Sigmoid colon (tissue), 4 donors: Measurements from ENCODE around the gene RFX4.

ENCODE experiments used
- EP300 ChIP-seq, 4 donors: sonication (generic); formaldehyde crosslinking; IDR thresholded peaks; one replicate each; pipeline ENCODE4 v1.6.1; 2017; ENCODE audit warnings: antibody characterized with exemption in 4 of 4
- POLR2A ChIP-seq, 2 donors: fragments of 450-650 bp; IDR thresholded peaks; one replicate each; pipeline ENCODE4 v1.6.1; 2016; ENCODE audit warnings: antibody characterized with exemption in 2 of 2, mild to moderate bottlenecking in 2 of 2, moderate library complexity in 2 of 2
- TF ChIP-seq, protein P1 (sequence below), 4 experiments: fragments of 450-650 bp in 3 of 4; fragments of 200-600 bp in 1 of 4; IDR thresholded peaks; one replicate each; pipeline ENCODE4 v1.5.1; 2016 to 2019; ENCODE audit warnings: antibody characterized with exemption in 4 of 4, mild to moderate bottlenecking in 3 of 4, moderate library complexity in 2 of 4

DNA sequence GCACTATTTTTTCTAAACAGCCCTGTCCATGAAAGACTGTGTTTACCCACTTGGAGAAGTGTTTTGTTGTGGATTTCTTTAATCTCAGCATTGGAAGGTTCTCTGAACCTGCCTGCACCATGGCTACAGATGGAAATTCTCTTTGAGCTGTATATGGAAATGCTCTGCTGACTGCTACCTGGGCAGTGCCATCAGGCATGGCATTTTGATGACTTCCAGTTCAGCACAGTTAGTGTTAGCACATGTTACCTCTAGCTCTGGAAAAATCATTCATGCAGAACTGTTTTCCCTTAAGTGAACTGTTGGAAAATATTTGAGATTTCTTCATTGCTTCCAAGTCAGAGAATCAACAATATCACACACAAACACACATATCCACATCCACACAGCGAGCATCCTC, 139.1 kb downstream of the RFX4 start:
- TF ChIP-seq POLR2A (IDR thresholded peaks at IDR 0.05) (no peak), EP300 (IDR thresholded peaks at IDR 0.05) (no peak)
- TF ChIP-seq, protein P1, sequence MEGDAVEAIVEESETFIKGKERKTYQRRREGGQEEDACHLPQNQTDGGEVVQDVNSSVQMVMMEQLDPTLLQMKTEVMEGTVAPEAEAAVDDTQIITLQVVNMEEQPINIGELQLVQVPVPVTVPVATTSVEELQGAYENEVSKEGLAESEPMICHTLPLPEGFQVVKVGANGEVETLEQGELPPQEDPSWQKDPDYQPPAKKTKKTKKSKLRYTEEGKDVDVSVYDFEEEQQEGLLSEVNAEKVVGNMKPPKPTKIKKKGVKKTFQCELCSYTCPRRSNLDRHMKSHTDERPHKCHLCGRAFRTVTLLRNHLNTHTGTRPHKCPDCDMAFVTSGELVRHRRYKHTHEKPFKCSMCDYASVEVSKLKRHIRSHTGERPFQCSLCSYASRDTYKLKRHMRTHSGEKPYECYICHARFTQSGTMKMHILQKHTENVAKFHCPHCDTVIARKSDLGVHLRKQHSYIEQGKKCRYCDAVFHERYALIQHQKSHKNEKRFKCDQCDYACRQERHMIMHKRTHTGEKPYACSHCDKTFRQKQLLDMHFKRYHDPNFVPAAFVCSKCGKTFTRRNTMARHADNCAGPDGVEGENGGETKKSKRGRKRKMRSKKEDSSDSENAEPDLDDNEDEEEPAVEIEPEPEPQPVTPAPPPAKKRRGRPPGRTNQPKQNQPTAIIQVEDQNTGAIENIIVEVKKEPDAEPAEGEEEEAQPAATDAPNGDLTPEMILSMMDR (IDR thresholded peaks at IDR 0.05), result no peak
